Measurements from ENCODE around the gene PARD3.

DNA sequence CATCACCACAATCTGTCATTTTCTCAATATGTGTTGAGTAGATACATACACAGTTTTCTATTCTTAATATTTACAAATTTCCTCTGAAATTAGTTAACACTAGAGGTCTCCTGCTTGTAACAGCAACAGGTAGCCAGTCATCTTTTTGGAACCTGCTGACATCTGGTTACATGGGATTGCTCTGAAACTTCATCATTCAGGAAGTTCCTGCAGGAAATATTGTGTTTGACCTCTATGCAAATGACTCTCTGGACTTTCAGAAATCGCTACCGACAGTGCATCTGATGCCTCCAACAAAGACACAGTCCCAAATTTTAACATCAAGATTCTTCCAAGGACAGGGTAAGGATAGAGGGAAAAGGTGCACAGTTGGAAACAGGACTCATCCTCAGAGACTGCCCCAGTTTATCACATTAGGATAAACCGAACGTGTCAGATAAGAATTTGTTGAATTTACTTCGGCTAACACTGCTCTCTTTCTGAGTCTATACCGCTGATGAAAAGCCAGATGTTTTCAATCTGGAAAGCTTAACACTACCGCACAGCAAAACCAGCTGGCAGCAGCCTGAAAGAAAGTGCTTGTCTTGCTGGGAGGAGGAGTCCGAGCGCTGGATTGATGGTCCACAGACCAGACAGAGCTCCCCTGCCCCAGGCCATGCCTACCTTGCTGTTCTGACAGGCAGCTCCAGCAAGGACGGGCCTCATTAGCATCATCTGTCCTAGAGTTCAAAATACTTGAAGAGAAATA, 633.4 kb downstream of the PARD3 start:
- no peak for TF ChIP-seq SIN3A (IDR thresholded peaks at IDR 0.05; ENCODE audit: borderline replicate concordance, insufficient read depth, low read length)
- no peak for TF ChIP-seq POLR2AphosphoS5 (IDR thresholded peaks at IDR 0.05; ENCODE audit: low read depth, low read length)
- TF ChIP-seq TAF1 (IDR thresholded peaks at IDR 0.05; ENCODE audit: borderline replicate concordance, insufficient read depth, low read length) = no peak
- TF ChIP-seq, protein P1, sequence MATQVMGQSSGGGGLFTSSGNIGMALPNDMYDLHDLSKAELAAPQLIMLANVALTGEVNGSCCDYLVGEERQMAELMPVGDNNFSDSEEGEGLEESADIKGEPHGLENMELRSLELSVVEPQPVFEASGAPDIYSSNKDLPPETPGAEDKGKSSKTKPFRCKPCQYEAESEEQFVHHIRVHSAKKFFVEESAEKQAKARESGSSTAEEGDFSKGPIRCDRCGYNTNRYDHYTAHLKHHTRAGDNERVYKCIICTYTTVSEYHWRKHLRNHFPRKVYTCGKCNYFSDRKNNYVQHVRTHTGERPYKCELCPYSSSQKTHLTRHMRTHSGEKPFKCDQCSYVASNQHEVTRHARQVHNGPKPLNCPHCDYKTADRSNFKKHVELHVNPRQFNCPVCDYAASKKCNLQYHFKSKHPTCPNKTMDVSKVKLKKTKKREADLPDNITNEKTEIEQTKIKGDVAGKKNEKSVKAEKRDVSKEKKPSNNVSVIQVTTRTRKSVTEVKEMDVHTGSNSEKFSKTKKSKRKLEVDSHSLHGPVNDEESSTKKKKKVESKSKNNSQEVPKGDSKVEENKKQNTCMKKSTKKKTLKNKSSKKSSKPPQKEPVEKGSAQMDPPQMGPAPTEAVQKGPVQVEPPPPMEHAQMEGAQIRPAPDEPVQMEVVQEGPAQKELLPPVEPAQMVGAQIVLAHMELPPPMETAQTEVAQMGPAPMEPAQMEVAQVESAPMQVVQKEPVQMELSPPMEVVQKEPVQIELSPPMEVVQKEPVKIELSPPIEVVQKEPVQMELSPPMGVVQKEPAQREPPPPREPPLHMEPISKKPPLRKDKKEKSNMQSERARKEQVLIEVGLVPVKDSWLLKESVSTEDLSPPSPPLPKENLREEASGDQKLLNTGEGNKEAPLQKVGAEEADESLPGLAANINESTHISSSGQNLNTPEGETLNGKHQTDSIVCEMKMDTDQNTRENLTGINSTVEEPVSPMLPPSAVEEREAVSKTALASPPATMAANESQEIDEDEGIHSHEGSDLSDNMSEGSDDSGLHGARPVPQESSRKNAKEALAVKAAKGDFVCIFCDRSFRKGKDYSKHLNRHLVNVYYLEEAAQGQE (IDR thresholded peaks at IDR 0.05; ENCODE audit: insufficient read depth in 1 of 2, low read depth in 2 of 2, low read length in 2 of 2) = no peak
